Left cardiac atrium (tissue), 4 donors: ENCODE data around the gene MYO9B. TPM values are rescaled to one million over a fixed set of nuclear protein-coding genes. Genes with fewer than 3 reads are reported as not detected.
A peak's percentile ranks its signal among the peaks of the same experiment; 100 is the strongest.

ENCODE experiments used
- ATAC-seq, 2 donors: fragments of 200-7000 bp; cut with Tn5 transposase; one replicate each; pipeline ENCODE4 v1.9.1; 2020; ENCODE audit warnings: mild to moderate bottlenecking in 2 of 2, moderate library complexity in 2 of 2
- DNase-seq: peaks from one replicate; pipeline ENCODE4 v3.0.0-alpha.2; 2020
- intact Hi-C, 2 donors: fragments of 100-400 bp; cut with DNase I; formaldehyde crosslinking; loops; one replicate each; pipeline versions ENCODE4 v1.14.1 to v1.15.1; 2022 to 2023
- total RNA-seq, 2 donors: library from RNA; stranded (reverse); fragmentation: NEBNext Ultra II Directional; extraction: Animal tissue kit (Norgen Biotek cat#: 25700); gene quantifications; one replicate each; pipeline ENCODE4 v1.2.1, GENCODE V29; 2021
- donor health status: DM: no; HTN: yes; CAD: no.
- donor health status: DM: no; HTN: yes; CAD: no; lungs with severe emphysema.
- donor health status: DM: yes; HTN: yes; CAD: no.
- donor health status: Dilated cardiomyopathy.

Gene MYO9B
- total RNA-seq, 2 donors from 2014 or later: 32.5 to 44.6 TPM

DNA sequence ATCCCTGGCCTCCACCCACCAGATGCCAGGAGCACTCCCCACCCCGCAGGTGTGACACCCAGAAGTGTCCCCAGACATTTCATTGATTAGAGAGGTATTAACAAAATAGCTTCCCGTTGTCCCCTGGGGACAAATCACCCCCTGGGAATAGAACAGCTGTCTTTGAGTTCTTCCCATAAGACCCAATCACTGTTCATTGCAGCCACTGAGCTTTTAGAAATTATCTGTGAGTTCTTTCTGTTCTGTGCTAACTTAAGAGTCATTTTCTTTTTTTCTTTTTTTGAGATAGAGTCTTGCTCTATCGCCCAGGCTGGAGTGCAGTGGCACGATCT is 32.8 kb downstream of the MYO9B start:
- intact Hi-C loops: no loop called here
- ATAC-seq (no peak), DNase-seq (no peak)

DNA sequence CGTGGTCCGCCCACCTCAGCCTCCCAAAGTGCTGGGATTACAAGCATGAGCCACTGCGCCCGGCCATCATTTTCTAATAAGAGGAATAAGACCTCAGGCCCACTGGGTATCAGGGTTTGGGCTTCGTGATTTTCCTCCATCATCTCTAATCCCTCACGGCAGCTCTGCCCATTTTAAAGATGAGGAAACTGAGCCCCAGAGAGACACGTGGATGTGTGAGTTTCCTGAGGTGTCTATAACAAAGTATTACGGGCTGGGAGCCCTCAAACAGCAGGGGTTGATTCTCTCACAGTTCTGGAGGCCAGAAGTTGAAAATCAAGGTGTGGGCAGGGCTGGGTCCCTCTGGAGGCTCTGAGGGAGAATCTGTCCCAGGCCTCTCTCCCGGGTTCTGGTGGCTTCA is 33.7 kb downstream of the MYO9B start:
- no peak for ATAC-seq
- intact Hi-C loops: no loop called here
- DNase-seq: no peak

DNA sequence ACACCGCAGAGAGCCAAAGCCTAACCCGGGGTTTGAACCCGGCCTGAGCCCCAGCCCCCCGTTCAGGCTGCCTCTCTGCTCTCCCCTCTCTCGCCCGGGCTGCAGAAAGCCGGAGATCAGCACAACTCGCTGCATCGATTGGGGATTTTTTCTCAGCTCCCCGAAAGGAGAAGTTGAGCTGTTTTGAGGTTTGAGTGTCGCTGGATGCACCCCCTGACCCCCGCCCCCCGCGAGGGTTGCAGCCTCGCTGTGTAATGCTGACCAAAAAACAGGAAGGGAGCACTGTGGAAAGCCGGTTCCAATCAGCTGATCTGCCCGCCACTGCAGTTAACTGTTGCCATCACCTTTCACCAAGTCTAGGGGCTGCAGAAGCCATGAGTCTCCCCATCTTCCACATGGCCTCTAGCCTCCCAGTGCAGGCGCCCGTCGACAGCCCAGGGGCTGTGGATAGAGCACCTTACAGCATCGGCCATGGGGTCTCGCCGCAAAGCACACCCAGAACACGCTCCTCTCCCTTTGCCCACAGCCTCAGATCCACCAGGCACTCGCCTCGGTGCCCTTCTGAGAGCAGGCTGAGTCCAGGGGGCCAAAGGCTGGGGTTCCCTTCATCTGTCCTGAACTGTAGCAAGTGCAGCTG is 34.5 kb downstream of the MYO9B start:
- peak; percentile 51 for DNase-seq
- ATAC-seq: peak; percentile 11 to 16
- intact Hi-C loops: no loop called here

DNA sequence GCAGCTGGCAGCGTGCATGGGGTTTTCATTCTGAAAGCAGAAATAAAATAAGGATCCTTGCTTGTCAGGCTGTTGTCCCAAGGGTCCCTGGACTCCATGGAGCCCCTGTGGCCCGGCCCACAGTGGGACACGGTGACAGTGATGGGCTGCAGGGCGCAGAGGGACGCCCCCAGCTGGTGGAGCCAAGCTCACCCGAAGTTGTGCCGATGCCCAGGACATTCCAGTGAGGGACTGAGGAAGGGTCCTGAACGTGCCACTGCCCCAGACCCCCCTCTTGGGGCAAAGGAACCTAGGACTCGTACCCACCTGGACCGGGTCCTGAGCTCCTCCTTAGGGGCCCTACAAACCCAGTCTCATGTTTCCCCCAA is 35.0 kb downstream of the MYO9B start:
- ATAC-seq (no peak), DNase-seq (no peak)
- intact Hi-C loops: no loop called here

DNA sequence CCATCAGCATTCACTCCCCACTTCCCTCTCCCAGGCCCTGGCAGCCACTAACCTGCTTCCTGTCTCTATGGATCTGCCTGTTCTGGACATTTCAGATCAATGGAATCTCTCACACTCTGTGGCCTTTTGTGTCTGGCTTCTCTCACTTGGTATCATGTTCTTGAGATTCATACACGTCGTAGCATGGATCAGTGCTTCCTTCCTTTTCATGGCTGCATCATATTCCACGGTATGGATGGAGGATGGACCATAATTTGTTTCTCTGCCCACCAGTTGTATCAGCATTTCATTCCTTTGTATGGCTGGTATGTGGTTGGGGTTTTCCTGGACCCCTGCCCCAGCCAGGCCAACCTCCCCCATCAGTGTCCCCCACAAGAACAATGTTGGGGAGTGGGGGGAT is 36.2 kb downstream of the MYO9B start:
- intact Hi-C loops: no loop called here
- ATAC-seq: no peak
- DNase-seq: no peak

DNA sequence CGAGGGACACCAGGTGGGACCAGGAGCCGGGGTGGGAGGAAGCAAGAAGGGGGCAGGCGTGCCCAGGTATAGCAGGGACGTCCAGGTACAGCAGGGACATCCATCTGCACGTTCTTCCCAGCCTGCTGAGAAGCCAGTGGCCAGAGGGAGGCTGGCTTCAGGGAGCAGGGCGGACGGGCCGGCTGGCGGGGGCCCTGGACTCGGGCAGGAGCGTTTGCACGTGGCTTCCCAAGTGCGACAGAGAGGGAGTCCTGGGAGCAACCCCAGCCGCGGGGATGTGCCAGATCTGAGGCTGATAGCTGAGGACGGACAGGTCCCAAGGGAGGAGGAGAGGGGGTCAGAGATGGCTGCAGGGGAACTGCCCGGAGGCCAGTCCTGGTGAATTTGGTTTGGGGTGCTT is 36.7 kb downstream of the MYO9B start:
- intact Hi-C loops: no loop called here
- ATAC-seq: no peak
- DNase-seq: no peak

DNA sequence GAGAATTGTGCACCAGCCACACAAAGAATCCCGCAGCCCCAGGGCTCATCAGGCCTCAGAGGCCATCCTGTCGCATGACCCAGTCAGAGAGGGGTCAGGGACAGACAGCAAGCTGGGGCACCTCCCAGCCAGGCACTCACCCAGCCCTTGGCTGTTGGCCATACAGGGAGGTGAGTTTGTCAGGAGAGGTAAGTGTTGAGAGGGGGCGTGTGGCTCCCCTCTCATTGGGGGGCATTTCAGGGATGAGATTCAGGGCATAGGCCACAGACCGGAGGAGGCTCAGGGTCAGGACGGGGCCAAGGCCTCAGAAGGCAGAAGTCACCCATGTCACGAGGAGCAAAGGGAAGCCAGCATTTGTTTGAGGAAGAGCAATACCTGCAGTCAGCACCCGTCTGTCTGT is 37.1 kb downstream of the MYO9B start:
- DNase-seq (no peak), ATAC-seq (no peak)
- intact Hi-C loops: no loop called here

DNA sequence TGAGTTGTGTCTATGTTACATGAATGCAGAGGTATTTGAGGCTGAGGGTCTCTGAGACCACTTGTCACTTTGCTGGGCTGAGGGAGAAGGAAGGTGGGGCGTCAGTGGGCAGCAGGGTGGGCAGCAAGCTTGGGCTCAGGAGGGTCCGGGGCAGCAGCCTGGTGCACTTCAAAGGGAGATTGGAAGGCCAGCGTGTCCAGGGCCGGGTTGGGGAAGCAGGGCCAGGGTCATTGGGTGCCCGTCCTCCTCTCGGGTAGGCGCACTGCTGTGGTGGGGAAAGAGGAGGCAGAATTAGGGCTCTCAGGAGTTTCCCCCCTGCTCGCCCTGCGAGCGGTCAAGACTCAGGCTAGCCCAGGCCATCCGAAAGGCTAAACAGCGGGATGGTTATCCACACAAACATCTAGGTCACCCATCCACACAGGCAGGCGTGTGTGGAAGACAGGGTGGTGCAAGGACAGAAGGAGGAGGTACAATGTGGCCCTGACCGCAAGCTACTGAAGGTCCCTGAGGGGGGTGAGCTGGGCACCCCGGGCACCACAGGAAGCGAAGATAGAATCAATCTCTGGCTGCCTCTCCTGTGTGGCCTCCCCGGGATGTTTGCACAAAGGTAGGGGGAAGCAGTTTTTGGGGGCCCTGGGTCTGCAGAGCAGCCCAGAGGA is 37.7 kb downstream of the MYO9B start:
- peak in 1 of 2 donors; percentile 7 for ATAC-seq
- intact Hi-C loops: no loop called here
- no peak for DNase-seq

DNA sequence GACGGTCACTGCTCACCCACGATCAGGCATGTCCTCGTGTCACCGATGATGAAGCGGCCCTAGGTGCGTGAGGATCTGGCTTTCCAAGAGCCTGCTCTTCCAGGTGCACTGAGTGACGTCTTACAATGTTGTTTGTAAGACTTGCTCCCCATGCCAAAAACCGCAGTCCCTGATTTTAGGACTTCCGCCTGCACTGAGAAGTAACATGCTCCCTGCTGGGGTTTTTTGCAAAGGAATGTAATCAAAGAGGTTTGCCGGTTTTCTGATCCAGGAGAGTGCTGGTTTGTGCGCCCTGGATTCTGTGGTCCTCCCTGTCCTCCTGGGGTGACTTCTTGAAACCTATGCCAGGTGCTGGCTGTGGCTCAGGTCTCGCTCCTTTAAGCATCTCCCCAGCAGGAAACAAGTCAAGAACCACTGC is 38.8 kb downstream of the MYO9B start:
- no peak for ATAC-seq
- DNase-seq: no peak
- intact Hi-C loops: no loop called here

DNA sequence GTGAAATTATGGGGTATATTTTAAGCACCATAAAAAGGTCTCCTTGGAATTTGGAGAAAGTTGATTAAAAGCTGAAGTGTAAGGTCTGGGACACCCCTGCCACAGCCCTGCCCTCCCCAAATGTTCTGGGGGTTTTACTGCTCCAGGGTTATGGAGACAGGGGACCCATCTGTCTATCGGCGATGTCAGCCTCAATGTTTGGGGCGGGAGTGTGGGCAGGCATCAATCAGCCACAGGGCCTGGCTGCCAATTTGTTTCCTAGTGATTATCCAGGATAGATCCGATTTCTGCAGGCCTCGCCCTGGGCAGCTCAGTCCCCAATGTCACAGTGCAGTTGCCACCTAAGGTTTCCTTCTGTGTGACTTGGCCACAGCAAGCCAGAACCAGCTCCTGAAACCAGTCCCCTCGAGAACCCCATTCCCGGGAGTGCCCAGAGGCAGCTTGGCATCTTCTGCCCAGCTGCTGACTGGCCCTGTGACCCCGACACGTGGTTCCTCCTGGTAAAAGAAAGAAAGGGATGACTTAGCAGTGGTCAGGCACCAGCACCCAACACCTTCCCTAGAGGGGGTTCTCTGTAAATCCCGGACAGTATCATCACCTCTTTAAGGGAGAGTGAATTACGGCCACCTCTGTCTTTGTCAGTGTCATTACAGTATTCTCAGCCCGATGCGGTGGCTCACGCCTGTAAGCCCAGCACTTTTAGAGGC is 41.6 kb downstream of the MYO9B start:
- ATAC-seq (no peak), DNase-seq (no peak)
- intact Hi-C loops: no loop called here

DNA sequence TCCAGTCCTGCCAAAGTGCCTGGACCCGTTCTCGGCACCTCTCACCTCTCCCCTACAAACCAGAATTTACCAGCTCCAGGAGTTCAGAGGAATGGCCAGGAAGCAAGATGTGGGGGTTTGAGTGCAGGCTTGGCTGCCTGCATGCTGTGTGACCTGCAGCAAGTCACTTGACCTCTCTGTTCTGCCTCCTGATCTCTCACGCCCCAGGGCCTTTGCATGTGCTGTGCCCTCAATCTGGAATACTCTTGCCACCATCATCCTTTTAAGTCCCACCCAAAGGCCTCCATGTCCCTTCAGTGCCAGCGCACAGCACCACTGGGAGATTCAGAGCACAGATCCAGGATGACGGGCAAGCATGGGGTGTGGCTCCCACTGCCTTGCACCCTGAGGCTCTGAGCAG is 43.4 kb downstream of the MYO9B start:
- no peak for DNase-seq
- intact Hi-C loops: no loop called here

DNA sequence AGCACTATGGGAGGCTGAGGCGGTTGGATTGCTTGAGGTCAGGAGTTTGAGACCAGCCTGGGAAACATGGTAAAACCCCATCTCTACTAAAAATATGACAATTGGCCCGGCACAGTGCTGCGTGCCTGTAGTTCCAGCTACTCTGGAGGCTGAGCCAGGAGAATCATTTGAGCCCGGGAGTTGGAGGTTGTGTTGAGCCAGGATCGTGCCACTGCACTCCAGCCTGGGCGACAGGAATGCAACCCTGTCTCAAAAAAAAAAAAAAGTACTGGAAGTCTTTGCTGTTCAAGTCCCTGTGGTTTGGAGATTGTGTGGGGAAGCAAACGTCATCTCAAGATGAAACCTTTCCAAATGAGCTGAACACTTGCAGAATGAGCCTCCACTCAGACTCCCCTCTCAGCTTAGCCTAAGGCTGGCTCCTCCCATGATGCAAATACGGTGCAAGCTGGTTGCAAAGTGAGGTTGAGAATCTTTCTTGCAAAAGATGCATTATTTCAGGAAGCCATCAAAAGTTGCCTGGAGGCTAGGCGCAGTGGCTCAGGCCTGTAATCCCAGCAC is 46.2 kb downstream of the MYO9B start:
- intact Hi-C loops: no loop called here
- ATAC-seq: no peak
- no peak for DNase-seq

More for the DNA sequence above, 43.4 kb downstream of the MYO9B start:
- no peak for ATAC-seq

DNA sequence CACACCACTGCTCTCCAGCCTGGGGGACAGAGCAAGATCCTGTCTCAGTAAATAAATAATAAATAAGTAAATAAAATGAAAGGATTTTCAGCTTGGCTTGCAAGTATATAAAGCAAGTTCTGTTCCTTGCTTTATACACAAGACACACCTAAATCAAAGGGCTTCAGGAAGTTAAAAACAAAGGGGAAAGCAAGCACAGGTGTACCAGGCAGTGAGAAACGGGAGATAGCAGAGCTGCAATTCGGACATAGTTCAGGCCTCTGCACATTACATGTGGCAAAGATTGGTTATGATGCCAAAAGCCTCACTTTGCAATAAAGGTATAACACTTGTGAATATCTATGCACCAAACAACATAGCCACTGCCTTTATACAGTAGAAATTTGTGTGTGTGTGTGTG is 47.5 kb downstream of the MYO9B start:
- ATAC-seq (no peak), DNase-seq (no peak)
- intact Hi-C loops: no loop called here

DNA sequence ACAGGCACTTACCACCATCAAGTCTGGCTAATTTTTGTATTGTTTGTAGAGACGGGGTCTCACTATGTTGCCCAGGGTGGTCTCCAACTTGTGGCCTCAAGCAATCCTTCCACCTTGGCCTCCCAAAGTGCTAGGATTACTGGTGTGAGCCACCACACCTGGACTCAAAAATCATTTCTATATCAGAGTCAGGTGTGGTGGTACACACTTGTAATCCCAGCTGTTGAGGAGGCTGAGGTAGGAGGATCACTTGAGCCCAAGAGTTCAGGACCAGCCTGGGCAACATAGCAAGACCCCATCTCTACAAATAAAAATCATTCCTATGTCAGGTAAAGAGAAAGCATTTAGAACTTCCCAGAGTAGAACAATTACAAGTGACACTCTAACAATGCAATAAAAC is 48.4 kb downstream of the MYO9B start:
- no peak for DNase-seq
- ATAC-seq: no peak
- intact Hi-C loops: no loop called here

DNA sequence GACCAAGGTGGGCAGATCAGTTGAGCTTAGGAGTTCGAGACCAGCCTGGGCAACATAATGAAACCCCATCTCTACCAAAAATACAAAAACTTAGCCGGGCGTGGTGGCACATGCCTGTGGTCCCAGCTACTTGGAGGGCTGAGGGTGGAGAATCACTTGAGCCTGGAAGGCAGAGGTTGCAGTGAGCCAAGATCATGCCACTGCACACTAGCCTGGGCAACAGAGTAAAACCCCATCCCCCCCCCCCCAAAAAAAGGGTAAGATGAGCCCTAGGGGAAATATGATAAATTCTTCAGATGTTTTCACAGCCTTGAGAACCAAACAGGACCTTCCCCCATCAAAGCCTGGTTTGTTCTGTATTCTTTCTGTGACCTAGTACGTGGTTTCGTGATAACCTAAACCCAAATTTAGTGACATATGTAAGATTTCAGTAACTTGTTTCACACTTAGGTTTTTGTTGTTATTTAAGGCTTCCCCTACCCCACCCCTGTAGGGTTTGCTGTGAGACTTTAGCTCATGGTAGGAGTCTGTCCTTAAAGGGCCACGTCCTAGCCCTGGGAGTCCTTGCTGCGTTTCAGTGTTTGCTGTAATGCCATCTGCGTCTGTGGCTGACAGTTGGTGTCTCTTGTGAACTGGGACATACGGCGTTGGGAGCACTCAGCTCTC is 49.6 kb downstream of the MYO9B start:
- ATAC-seq (peak; percentile 29 to 70), DNase-seq (no peak)
- intact Hi-C loops: no loop called here

DNA sequence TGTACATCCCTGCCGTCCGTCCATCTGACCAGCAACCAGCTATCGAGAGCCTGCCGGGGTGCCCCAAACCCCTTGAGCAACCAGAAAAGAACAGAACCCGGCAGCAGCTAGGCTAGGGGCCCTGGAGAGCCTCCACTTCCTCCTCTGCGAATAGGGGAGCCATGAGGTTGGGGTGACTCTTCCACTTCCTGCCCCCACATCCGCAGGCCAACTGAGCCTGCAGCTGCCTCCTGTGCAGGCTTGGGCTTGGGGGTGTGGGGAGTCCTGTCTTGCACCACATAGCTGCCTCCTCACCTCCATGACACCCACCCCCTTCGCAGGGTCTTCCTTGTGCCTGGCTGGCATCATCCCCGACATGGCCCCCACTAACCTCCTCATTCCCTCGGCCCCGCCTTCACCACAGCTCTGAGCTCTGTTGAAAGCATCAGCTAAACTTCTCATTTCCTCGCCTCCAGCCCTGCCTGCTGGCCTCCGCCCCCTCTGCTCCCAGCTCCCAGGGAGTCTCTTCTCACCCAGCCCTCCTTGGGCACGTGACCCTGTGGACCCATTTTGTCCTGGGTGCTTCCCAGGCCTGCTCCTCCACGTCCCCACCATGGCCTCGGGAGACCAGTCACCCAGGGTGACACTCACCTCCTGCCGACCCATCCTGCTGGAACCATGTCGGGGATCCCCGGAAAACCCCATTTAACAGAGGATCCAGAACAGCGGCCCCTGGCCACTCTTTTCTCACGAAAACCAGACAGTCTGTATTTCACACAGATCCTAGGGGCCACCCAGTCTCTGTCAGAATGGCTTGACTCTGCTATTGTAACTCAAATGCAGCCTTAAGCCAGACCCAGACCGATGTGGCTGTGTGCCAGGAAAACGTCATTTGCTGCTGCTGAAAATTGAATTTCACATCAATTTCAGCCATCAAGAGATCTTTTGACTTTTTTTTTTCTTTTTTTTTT is 50.4 kb downstream of the MYO9B start:
- peak; percentile 75 to 79 for ATAC-seq
- intact Hi-C loops: no loop called here

DNA sequence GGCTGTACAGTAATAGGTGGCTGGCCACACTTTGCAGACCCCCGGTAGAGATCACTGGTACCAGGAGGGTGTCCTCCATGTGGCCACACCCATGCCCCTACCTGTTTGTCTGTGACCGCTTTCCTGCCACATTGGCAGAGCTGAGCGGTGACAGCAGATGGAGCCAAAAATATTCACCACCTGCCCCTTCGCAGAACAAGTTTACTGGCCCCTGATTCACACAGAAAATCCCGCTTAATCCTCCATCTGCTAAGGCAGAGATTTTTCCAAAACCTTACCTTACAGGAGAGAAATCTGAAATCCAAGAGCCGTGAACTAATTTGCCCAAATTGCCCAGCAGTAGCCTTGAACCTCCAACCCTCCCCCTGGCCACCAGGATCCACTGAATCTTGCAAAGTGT is 52.1 kb downstream of the MYO9B start:
- intact Hi-C loops: no loop called here
- no peak for ATAC-seq

More for the DNA sequence above, 50.4 kb downstream of the MYO9B start:
- DNase-seq: peak; percentile 75

DNA sequence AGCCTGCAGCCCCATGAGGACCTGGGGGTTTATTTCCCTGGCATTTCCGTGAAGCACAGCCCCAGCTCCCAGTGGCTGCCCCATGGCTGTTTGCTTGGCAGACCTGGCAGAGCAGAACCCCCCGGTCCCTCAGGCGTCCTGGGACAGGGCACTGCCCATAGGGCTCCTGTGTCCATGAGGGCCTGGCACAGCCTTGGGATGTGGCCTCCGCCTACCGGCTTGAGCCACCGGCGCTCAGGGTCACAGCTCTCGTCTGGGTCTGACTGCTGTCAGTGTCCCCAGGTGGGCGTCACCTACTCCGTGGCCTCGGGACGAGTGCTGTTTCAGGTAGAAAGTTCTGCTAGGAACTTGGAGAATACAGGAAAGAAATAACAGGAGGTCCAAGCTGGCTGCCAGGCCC is 52.8 kb downstream of the MYO9B start:
- intact Hi-C loops: no loop called here
- DNase-seq: no peak
- ATAC-seq: no peak

More for the DNA sequence above, 52.1 kb downstream of the MYO9B start:
- DNase-seq: no peak

DNA sequence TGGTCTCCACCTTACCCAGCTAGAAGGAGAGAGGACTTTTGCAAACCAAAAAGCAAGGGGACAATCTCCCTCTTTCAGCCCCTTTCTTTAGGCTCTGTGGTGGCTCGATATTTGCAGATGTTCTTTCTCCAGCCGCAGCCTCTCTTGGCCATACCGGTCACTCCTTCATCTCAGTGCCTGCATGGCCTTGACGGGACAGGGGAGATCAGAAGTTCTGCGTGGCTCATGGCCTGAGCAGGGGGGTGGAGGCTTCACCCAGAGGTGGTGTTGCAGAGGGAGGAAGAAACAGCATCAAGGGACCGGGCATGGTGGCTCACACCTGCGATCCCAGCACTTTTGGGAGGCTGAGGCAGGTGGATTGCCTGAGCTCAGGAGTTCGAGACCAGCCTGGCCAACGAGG is 53.2 kb downstream of the MYO9B start:
- intact Hi-C loops: no loop called here
- no peak for ATAC-seq

More for the DNA sequence above, 53.2 kb downstream of the MYO9B start:
- DNase-seq: no peak
